Measurements from ENCODE around the gene SUGCT. TPM values are rescaled to one million over a fixed set of nuclear protein-coding genes. Genes with fewer than 3 reads are reported as not detected.

SUGCT gene
- total and polyA plus RNA-seq, 2 of the 8 experiments (the other 6 are each of a cell fraction or from before 2014, with no cell fraction given) = 2.8 to 5.4 TPM

DNA sequence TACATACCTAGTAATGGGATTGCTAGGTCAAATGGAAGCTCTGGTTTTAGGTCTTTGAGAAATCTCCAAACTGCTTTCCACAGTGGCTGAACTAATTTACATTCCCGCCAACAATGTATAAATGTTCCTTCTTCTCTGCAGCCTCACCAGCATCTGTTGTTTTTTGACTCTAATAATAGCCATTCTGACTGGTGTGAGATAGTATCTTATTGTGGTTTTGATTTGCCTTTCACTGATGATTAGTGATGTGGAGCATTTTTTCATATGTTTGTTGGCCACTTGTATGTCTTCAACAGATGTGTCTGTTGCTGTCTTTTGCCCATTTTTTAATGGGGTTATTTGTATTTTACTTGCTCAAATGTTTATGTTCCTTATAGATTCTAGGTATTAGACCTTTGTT lies 675.5 kb downstream of the SUGCT start:
- WGBS, 2 experiments (ENCODE audit: extremely low coverage in 1 of 2, insufficient coverage in 1 of 2, insufficient read length in 1 of 2, insufficient replicate concordance in 2 of 2, low coverage in 1 of 2, low lambda C conversion rate in 2 of 2, missing lambda C conversion rate in 1 of 2) = 100% methylated on average over 1 of the region's 1 CpG; no CpG with 5 or more reads in 1 of the 2 experiments
- peaks cover 0 to 3% of the 10 kb centered on the region in 2 experiments; a peak in 1 of 4 replicates for H3K9me3 ChIP-seq (ENCODE audit: insufficient read depth in 2 of 2, low read depth in 1 of 2, low read length in 1 of 2)
- no peak overlapping the region for H2BK120ac ChIP-seq (replicated peaks; ENCODE audit: low read depth, low read length)
- no peaks in the 10 kb centered on the region for H3K23me2 ChIP-seq (ENCODE audit: low read depth, low read length)
- H3K79me2 ChIP-seq (ENCODE audit: control insufficient read depth in 1 of 2, insufficient read depth in 2 of 2, low read length in 2 of 2) = no peaks in the 10 kb centered on the region
- no peaks in the 10 kb centered on the region for H3K36me3 ChIP-seq (ENCODE audit: control insufficient read depth in 2 of 4, insufficient read depth in 4 of 4, low read length in 3 of 4)
- H3K23ac ChIP-seq (ENCODE audit: insufficient read length) = no peak overlapping the region
- H2BK12ac ChIP-seq (ENCODE audit: low read depth, low read length) = no peak overlapping the region
- CTCF ChIA-PET (ENCODE audit: partially characterized antibody) = no interaction called here
- no peak overlapping the region for H3K4ac ChIP-seq (replicated peaks; ENCODE audit: insufficient read length, low read depth, low read length)
- no peak overlapping the region for H4K8ac ChIP-seq (ENCODE audit: extremely low read depth, insufficient read depth, low read length)
- no peak overlapping the region for H4K5ac ChIP-seq (ENCODE audit: insufficient read length, low read depth, low read length)
- POLR2A ChIA-PET (ENCODE audit: partially characterized antibody) = no interaction called here
- DNase-seq (ENCODE audit: low read depth in 1 of 2, low spot score in 2 of 2) = no peak
- H3K27me3 ChIP-seq (replicated peaks in 1 of 4; ENCODE audit: control insufficient read depth in 3 of 4, extremely low read depth in 1 of 4, insufficient read depth in 3 of 4, low read length in 3 of 4) = no peaks in the 10 kb centered on the region
- no peak for FAIRE-seq
- no peak overlapping the region for H3K9ac ChIP-seq (replicated peaks in 1 of 4; ENCODE audit: extremely low read depth in 1 of 4, low read depth in 3 of 4, low read length in 3 of 4)
- no peak overlapping the region for H3K56ac ChIP-seq (replicated peaks; ENCODE audit: insufficient read length, low read depth, low read length)
- no peaks in the 10 kb centered on the region for H4K20me1 ChIP-seq (replicated peaks in 1 of 2; ENCODE audit: control insufficient read depth in 1 of 2, insufficient read depth in 2 of 2, low read length in 2 of 2)
- no peak overlapping the region for H2BK20ac ChIP-seq (ENCODE audit: low read length)
- no peak overlapping the region for H2BK15ac ChIP-seq (ENCODE audit: low read length)
- TF ChIP-seq EP300 (IDR thresholded peaks at IDR 0.05; ENCODE audit: borderline replicate concordance in 1 of 2, low read depth in 2 of 2, low read length in 2 of 2) (no peak), BACH1 (IDR thresholded peaks at IDR 0.05; ENCODE audit: low read length) (no peak), RNF2 (IDR thresholded peaks at IDR 0.05; ENCODE audit: borderline replicate concordance, low read depth, low read length, missing control alignments, poor library complexity, severe bottlenecking) (no peak), RXRA (IDR thresholded peaks at IDR 0.05; ENCODE audit: insufficient read depth, low read depth, low read length) (no peak), PHF8 (conservative IDR thresholded peaks at IDR 0.05; ENCODE audit: low read depth, low read length) (no peak), BRCA1 (IDR thresholded peaks at IDR 0.05; ENCODE audit: low read depth, low read length) (no peak), CHD2 (IDR thresholded peaks at IDR 0.05; ENCODE audit: low read length) (no peak), YY1 (IDR thresholded peaks at IDR 0.05; ENCODE audit: low read depth, low read length) (no peak), SUZ12 (IDR thresholded peaks at IDR 0.05; ENCODE audit: low read length) (no peak)
- H2AK5ac ChIP-seq (ENCODE audit: low read depth, low read length) = no peak overlapping the region
- no peak overlapping the region for H3K14ac ChIP-seq (ENCODE audit: insufficient read length)
- H4K91ac ChIP-seq (replicated peaks; ENCODE audit: insufficient read length, low read length) = no peak overlapping the region
- H3K27ac ChIP-seq (ENCODE audit: low read depth, low read length) = no peak overlapping the region
- no peaks in the 10 kb centered on the region for H3K79me1 ChIP-seq (ENCODE audit: low read depth, low read length)
- no peak overlapping the region for H3K18ac ChIP-seq (ENCODE audit: extremely low read depth, low read length)
- no peaks in the 10 kb centered on the region for H3K4me1 ChIP-seq (replicated peaks in 1 of 4; ENCODE audit: control insufficient read depth in 3 of 4, insufficient read depth in 4 of 4, low read length in 3 of 4)
- H3K4me2 ChIP-seq (ENCODE audit: insufficient read depth in 1 of 2, low read depth in 2 of 2, low read length in 2 of 2) = no peak overlapping the region
- no peak overlapping the region for H3K4me3 ChIP-seq (ENCODE audit: extremely low read depth in 1 of 4, insufficient read depth in 2 of 4, low read depth in 3 of 4, low read length in 4 of 4)
- no peak overlapping the region for H2BK5ac ChIP-seq (ENCODE audit: low read depth, low read length)
- H2AFZ ChIP-seq (ENCODE audit: low read length) = no peak overlapping the region
